SK-N-SH (cell line): ENCODE data around the gene CMYA5. TPM values are rescaled to one million over a fixed set of nuclear protein-coding genes. Genes with fewer than 3 reads are reported as not detected.

Source experiments
- CTCF ChIA-PET: fragments of 300-600, 350-600 bp; formaldehyde crosslinking; extraction: SDS; loops from one replicate; lab custom pipeline; 2021; lab: Yijun Ruan, JAX
- POLR2A ChIA-PET: fragments of 350-600 bp; sonication (Branson Sonifier 250); formaldehyde crosslinking; extraction: SDS; loops from one replicate; lab custom pipeline; 2020; ENCODE audit warnings: antibody characterized with exemption, inconsistent platforms; lab: Yijun Ruan, JAX
- DNase-seq: peaks from one replicate; pipeline ENCODE4 v3.0.0; 2012
- H2AFZ ChIP-seq: fragments of 200-600 bp; sonication (generic); 2 replicates; pipeline ENCODE4 v1.8.1; 2016; ENCODE audit warnings: antibody characterized with exemption, mild to moderate bottlenecking, low read depth
- H3F3A ChIP-seq: fragments of 200-600 bp; sonication (generic); replicated peaks from 2 replicates; pipeline ENCODE3; 2016; ENCODE audit warnings: antibody characterized with exemption, mild to moderate bottlenecking; ENCODE audit not compliant: insufficient read depth
- H3K27ac ChIP-seq, 2 experiments: fragments of 200-500 bp in 1 of 2; fragments of 200-600 bp in 1 of 2; sonication (Bioruptor generic) in 1 of 2; sonication (generic), shearing (Covaris generic) in 1 of 2; 2 replicates each; pipeline versions ENCODE4 v1.5.1 to v1.6.1; 2014 to 2016; ENCODE audit warnings: low read depth in 2 of 2, inconsistent platforms in 1 of 2, low read length in 1 of 2, mild to moderate bottlenecking in 1 of 2, mixed read lengths in 1 of 2
- H3K27me3 ChIP-seq: fragments of 200-600 bp; sonication (generic), shearing (Covaris generic); 2 replicates; pipeline ENCODE4 v1.6.1; 2016; ENCODE audit warnings: mixed run types; ENCODE audit not compliant: insufficient read depth
- H3K36me3 ChIP-seq, 2 experiments: fragments of 200-500 bp in 1 of 2; fragments of 200-600 bp in 1 of 2; sonication (Bioruptor generic) in 1 of 2; sonication (generic) in 1 of 2; replicated peaks in 1 of 2; 2 replicates each; pipeline versions ENCODE3 to v1.5.1; 2014 to 2016; ENCODE audit warnings: low read length in 1 of 2, mild to moderate bottlenecking in 1 of 2; ENCODE audit not compliant: insufficient read depth in 2 of 2, control insufficient read depth in 1 of 2
- H3K4me1 ChIP-seq, 2 experiments: fragments of 200-500 bp in 1 of 2; fragments of 200-600 bp in 1 of 2; sonication (Bioruptor generic) in 1 of 2; sonication (generic), shearing (Covaris generic) in 1 of 2; 2 replicates each; pipeline versions ENCODE4 v1.5.1 to v1.6.1; 2014 to 2016; ENCODE audit warnings: low read depth in 1 of 2, low read length in 1 of 2, mixed run types in 1 of 2; ENCODE audit not compliant: insufficient read depth in 2 of 2, control insufficient read depth in 1 of 2
- H3K4me2 ChIP-seq: fragments of 200-600 bp; sonication (generic), shearing (Covaris generic); 2 replicates; pipeline ENCODE4 v1.6.1; 2017; ENCODE audit warnings: mixed run types
- H3K4me3 ChIP-seq, 2 experiments: fragments of 200-500 bp in 1 of 2; fragments of 200-600 bp in 1 of 2; sonication (Bioruptor generic) in 1 of 2; sonication (generic), shearing (Covaris generic) in 1 of 2; 2 replicates each; pipeline versions ENCODE4 v1.5.1 to v1.8.1; 2014 to 2016; ENCODE audit warnings: low read depth in 2 of 2, inconsistent platforms in 1 of 2, low read length in 1 of 2, mild to moderate bottlenecking in 1 of 2, mixed read lengths in 1 of 2, moderate library complexity in 1 of 2
- H3K79me2 ChIP-seq: fragments of 200-600 bp; sonication (generic); 2 replicates; pipeline ENCODE4 v1.8.1; 2017; ENCODE audit warnings: mild to moderate bottlenecking; ENCODE audit not compliant: insufficient read depth
- H3K9ac ChIP-seq: fragments of 200-600 bp; sonication (generic); 2 replicates; pipeline ENCODE4 v1.6.1; 2017; ENCODE audit warnings: mixed run types
- H3K9me2 ChIP-seq: fragments of 200-600 bp; sonication (generic); 2 replicates; pipeline ENCODE4 v1.6.1; 2017; ENCODE audit warnings: mixed run types
- H3K9me3 ChIP-seq: fragments of 200-600 bp; sonication (generic); 2 replicates; pipeline ENCODE4 v1.6.1; 2017; ENCODE audit warnings: mixed run types, mild to moderate bottlenecking, moderate library complexity
- H4K20me1 ChIP-seq: fragments of 200-600 bp; sonication (generic); 2 replicates; pipeline ENCODE4 v1.6.1; 2017; ENCODE audit warnings: mild to moderate bottlenecking, mixed run types; ENCODE audit not compliant: insufficient read depth
- CTCF ChIP-seq: fragments of 200-600 bp; sonication (generic); IDR thresholded peaks from 2 replicates; pipeline ENCODE4 v1.6.1; 2017; ENCODE audit warnings: antibody characterized with exemption, mild to moderate bottlenecking, moderate library complexity
- EP300 ChIP-seq, 2 experiments: IDR thresholded peaks; 2 replicates each; pipeline versions ENCODE4 v1.4.0 to v1.6.1; 2012; ENCODE audit warnings: borderline replicate concordance in 1 of 2, low read depth in 1 of 2, low read length in 1 of 2
- EZH2phosphoT487 ChIP-seq: fragments of 200-600 bp; sonication (generic); IDR thresholded peaks from 2 replicates; pipeline ENCODE4 v1.6.1; 2017; ENCODE audit warnings: low read depth, mixed run types, mild to moderate bottlenecking, antibody characterized with exemption, moderate library complexity, borderline replicate concordance
- FOXM1 ChIP-seq: IDR thresholded peaks from 2 replicates; pipeline ENCODE4 v1.4.0; 2012; ENCODE audit warnings: low read depth, mild to moderate bottlenecking
- GABPA ChIP-seq: IDR thresholded peaks from 2 replicates; pipeline ENCODE4 v1.4.0; 2012; ENCODE audit warnings: low read depth, mild to moderate bottlenecking
- JUND ChIP-seq: IDR thresholded peaks from 2 replicates; pipeline ENCODE4 v1.4.0; 2012
- NFIC ChIP-seq: IDR thresholded peaks from 2 replicates; pipeline ENCODE4 v1.4.0; 2012; ENCODE audit warnings: borderline replicate concordance
- NRF1 ChIP-seq: IDR thresholded peaks from 2 replicates; pipeline ENCODE4 v1.6.1; 2012; ENCODE audit warnings: low read depth, mild to moderate bottlenecking, low read length
- RCOR1 ChIP-seq: fragments of 150-350 bp; IDR thresholded peaks from 2 replicates; pipeline ENCODE4 v1.6.1; 2017; ENCODE audit warnings: antibody characterized with exemption, low read length
- RFX5 ChIP-seq: IDR thresholded peaks from 2 replicates; pipeline ENCODE4 v1.6.1; 2012; ENCODE audit warnings: mild to moderate bottlenecking, improper control_type of control experiment, low read length
- TAF1 ChIP-seq: IDR thresholded peaks from 2 replicates; pipeline ENCODE4 v1.6.1; 2012; ENCODE audit warnings: low read depth, mild to moderate bottlenecking, low read length, moderate library complexity, borderline replicate concordance
- TCF12 ChIP-seq: IDR thresholded peaks from 2 replicates; pipeline ENCODE4 v1.4.0; 2012
- ZBTB33 ChIP-seq: IDR thresholded peaks from 2 replicates; pipeline ENCODE4 v1.4.0; 2012; ENCODE audit warnings: low read depth, borderline replicate concordance
- WGBS: methylation state at CpG from one replicate; pipeline ENCODE4 v1.1.6; 2017; ENCODE audit warnings: low lambda C conversion rate; 5-methylcytosine and 5-hydroxymethylcytosine counted together
- polyA plus RNA-seq, 3 experiments: library from polyadenylated mRNA; depleted of rRNA; stranded (reverse); fragments of >200 nt; gene quantifications; 2 replicates each; pipeline ENCODE4 v1.2.3, GENCODE V29; 2012

The CMYA5 gene
- polyA plus RNA-seq, 1 of the 3 experiments (the other 2 are of a cell fraction): 0.12 TPM

GRCh38 chr5:79685627-79686026, 4.0 kb upstream of the CMYA5 start:
- no peaks in the 10 kb centered on the region for H3K27me3 ChIP-seq
- WGBS: 61% methylated on average over 3 of the region's 3 CpGs
- POLR2A ChIA-PET: no interaction called here
- no peaks in the 10 kb centered on the region for H4K20me1 ChIP-seq
- no peak overlapping the region for H3K27ac ChIP-seq
- CTCF ChIA-PET: interaction anchor here (1.3 to 1.6 kb wide), 3 partner anchors 12 to 31 kb away, joined by 3 to 7 read pairs (median 3); no protein-coding TSS in a partner anchor
- H3K36me3 ChIP-seq: peaks cover 48 to 50% of the 10 kb centered on the region in 2 experiments
- H3K4me2 ChIP-seq: no peak overlapping the region
- TF ChIP-seq NRF1 (no peak), NFIC (no peak), TCF12 (no peak), CTCF (no peak)
- no peaks in the 10 kb centered on the region; a peak in 1 of 4 replicates for H3K4me1 ChIP-seq
- no peak overlapping the region for H3K4me3 ChIP-seq
- H2AFZ ChIP-seq: no peak overlapping the region
- no peak overlapping the region for H3K9ac ChIP-seq
- H3F3A ChIP-seq: peaks cover 8% of the 10 kb centered on the region
- H3K9me3 ChIP-seq: no peaks in the 10 kb centered on the region
- no peaks in the 10 kb centered on the region for H3K9me2 ChIP-seq
- no peaks in the 10 kb centered on the region for H3K79me2 ChIP-seq
- no peak for DNase-seq

GRCh38 chr5:79686799-79687198, 2.8 kb upstream of the CMYA5 start:
- ChIA-PET CTCF (interaction anchor here (1.3 to 1.6 kb wide), 3 partner anchors 11 to 29 kb away, joined by 3 to 7 read pairs (median 3); no protein-coding TSS in a partner anchor), POLR2A (no interaction called here)
- Histone ChIP-seq H3F3A (peaks cover 8% of the 10 kb centered on the region), H3K79me2 (no peaks in the 10 kb centered on the region), H3K9me2 (no peaks in the 10 kb centered on the region), H4K20me1 (no peaks in the 10 kb centered on the region), H3K4me1 (no peaks in the 10 kb centered on the region; a peak in 1 of 4 replicates), H2AFZ (no peak overlapping the region), H3K27ac (no peak overlapping the region), H3K4me3 (no peak overlapping the region), H3K9ac (no peak overlapping the region), H3K27me3 (no peaks in the 10 kb centered on the region), H3K36me3 (peaks cover 44 to 46% of the 10 kb centered on the region in 2 experiments), H3K4me2 (no peak overlapping the region), H3K9me3 (no peaks in the 10 kb centered on the region)
- DNase-seq: no peak
- TF ChIP-seq FOXM1 (no peak), TAF1 (no peak), EZH2phosphoT487 (no peak), JUND (no peak), EP300 (IDR thresholded peaks at IDR 0.05; ENCODE audit: borderline replicate concordance in 1 of 2, low read depth in 1 of 2, low read length in 1 of 2) (no peak), RFX5 (no peak), ZBTB33 (no peak), RCOR1 (no peak), GABPA (no peak)
- 100% methylated on average over 1 of the region's 1 CpG for WGBS
